HCT116 (cell line): ENCODE data around the gene LYRM7. TPM values are rescaled to one million over a fixed set of nuclear protein-coding genes. Genes with fewer than 3 reads are reported as not detected.

Source experiments
- ATAC-seq: fragments of 200-7000 bp; cut with Tn5 transposase; 2 replicates; pipeline ENCODE4 v1.9.1; 2020; ENCODE audit warnings: mild to moderate bottlenecking, moderate library complexity
- BruUV-seq: library from RNA; stranded (reverse); fragments of 400-500 nt; replicated peaks from 2 replicates; lab custom pipeline; 2021; lab: Mats Ljungman, UMichigan
- CTCF ChIA-PET: fragments of 300-600 bp; sonication (Branson Sonifier 250); formaldehyde crosslinking; loops from one replicate; lab custom pipeline; 2021; ENCODE audit warnings: antibody characterized with exemption; lab: Charles Lee
- POLR2A ChIA-PET: fragments of 300-600, 350-600 bp; sonication (Branson Sonifier 250); formaldehyde crosslinking; loops from one replicate; lab custom pipeline; 2021; ENCODE audit warnings: antibody characterized with exemption; lab: Charles Lee
- RAD21 ChIA-PET, 2 experiments: fragments of 300-600 bp; sonication (Branson Sonifier 250); formaldehyde crosslinking; loops; one replicate each; lab custom pipeline; 2023; ENCODE audit warnings: low total read pairs in 2 of 2; ENCODE audit not compliant: uncharacterized antibody in 2 of 2, unreplicated experiment in 2 of 2, low non-redundant PET in 1 of 2; lab: Charles Lee
- DNase-seq: peaks from one replicate; pipeline ENCODE4 v3.0.0-alpha.2; 2010; ENCODE audit warnings: low read depth, low spot score
- H2AFZ ChIP-seq: fragments of 200-600 bp; shearing (Covaris generic), sonication (generic); 2 replicates; pipeline ENCODE4 v1.6.1; 2017; ENCODE audit warnings: low read depth, mixed run types, mixed read lengths, antibody characterized with exemption, low read length; ENCODE audit not compliant: poor library complexity, severe bottlenecking
- H3K27ac ChIP-seq: 2 replicates; pipeline ENCODE4 v1.5.1; 2012; ENCODE audit warnings: low read depth, low read length
- H3K27me3 ChIP-seq: fragments of 200-600 bp; sonication (generic); 2 replicates; pipeline ENCODE4 v1.6.1; 2016; ENCODE audit warnings: mixed run types, low read length, mixed read lengths; ENCODE audit not compliant: insufficient read depth
- H3K36me3 ChIP-seq, 2 experiments: fragments of 200-500 bp in 1 of 2; fragments of 200-600 bp in 1 of 2; sonication (Bioruptor generic) in 1 of 2; sonication (generic) in 1 of 2; 2 replicates each; pipeline versions ENCODE4 v1.5.1 to v1.6.1; 2014 to 2016; ENCODE audit warnings: low read length in 2 of 2, inconsistent platforms in 1 of 2, mixed read lengths in 1 of 2, mixed run types in 1 of 2; ENCODE audit not compliant: insufficient read depth in 2 of 2, control insufficient read depth in 1 of 2
- H3K4me1 ChIP-seq, 2 experiments: fragments of 200-600 bp in 1 of 2; sonication (generic) in 1 of 2; 2 replicates each; pipeline versions ENCODE4 v1.5.1 to v1.6.1; 2012 to 2017; ENCODE audit warnings: low read length in 2 of 2, inconsistent platforms in 1 of 2, mild to moderate bottlenecking in 1 of 2, mixed read lengths in 1 of 2, mixed run types in 1 of 2, moderate library complexity in 1 of 2; ENCODE audit not compliant: insufficient read depth in 2 of 2, control insufficient read depth in 1 of 2
- H3K4me2 ChIP-seq: fragments of 200-600 bp; sonication (generic); 2 replicates; pipeline ENCODE4 v1.6.1; 2017; ENCODE audit warnings: mixed run types, low read length, mixed read lengths
- H3K4me3 ChIP-seq, 2 experiments: fragments of 200-600 bp in 1 of 2; sonication (generic) in 1 of 2; replicated peaks in 1 of 2; 2 replicates each; pipeline ENCODE4 v1.5.1; 2011 to 2016; ENCODE audit warnings: low read length in 2 of 2, control low read depth in 1 of 2, low read depth in 1 of 2, mild to moderate bottlenecking in 1 of 2, mixed read lengths in 1 of 2, mixed run types in 1 of 2
- H3K79me2 ChIP-seq: fragments of 200-600 bp; sonication (generic); 2 replicates; pipeline ENCODE4 v1.6.1; 2017; ENCODE audit warnings: mild to moderate bottlenecking, mixed run types, low read length, moderate library complexity, mixed read lengths; ENCODE audit not compliant: insufficient read depth
- H3K9ac ChIP-seq: fragments of 200-600 bp; sonication (generic); 2 replicates; pipeline ENCODE4 v1.6.1; 2016; ENCODE audit warnings: low read length, mixed read lengths
- H3K9me2 ChIP-seq: fragments of 200-600 bp; sonication (generic), shearing (Covaris generic); 2 replicates; pipeline ENCODE4 v1.6.1; 2017; ENCODE audit warnings: mixed run types, mild to moderate bottlenecking, moderate library complexity; ENCODE audit not compliant: insufficient read depth
- H3K9me3 ChIP-seq, 2 experiments: fragments of 200-500 bp in 1 of 2; fragments of 200-600 bp in 1 of 2; sonication (Bioruptor generic) in 1 of 2; sonication (generic) in 1 of 2; 2 replicates each; pipeline ENCODE4 v1.6.1; 2014 to 2017; ENCODE audit warnings: low read length in 2 of 2, mixed read lengths in 2 of 2, inconsistent platforms in 1 of 2, low read depth in 1 of 2, mild to moderate bottlenecking in 1 of 2, mixed run types in 1 of 2, moderate library complexity in 1 of 2; ENCODE audit not compliant: control insufficient read depth in 1 of 2, insufficient read depth in 1 of 2
- H4K20me1 ChIP-seq: fragments of 200-600 bp; sonication (generic), shearing (Covaris generic); 2 replicates; pipeline ENCODE4 v1.6.1; 2017; ENCODE audit warnings: mixed run types, mild to moderate bottlenecking, moderate library complexity; ENCODE audit not compliant: insufficient read depth
- CBX3 ChIP-seq: IDR thresholded peaks from 2 replicates; pipeline ENCODE4 v1.6.1; 2012; ENCODE audit warnings: low read depth
- EZH2phosphoT487 ChIP-seq: fragments of 200-600 bp; IDR thresholded peaks from 2 replicates; pipeline ENCODE4 v1.6.1; 2018; ENCODE audit warnings: antibody characterized with exemption, borderline replicate concordance
- JUND ChIP-seq: IDR thresholded peaks from 2 replicates; pipeline ENCODE4 v1.6.1; 2012
- POLR2AphosphoS5 ChIP-seq: IDR thresholded peaks from 2 replicates; pipeline ENCODE4 v1.6.1; 2011; ENCODE audit warnings: mild to moderate bottlenecking, low read depth, low read length, moderate library complexity
- RAD21 ChIP-seq: IDR thresholded peaks from 2 replicates; pipeline ENCODE4 v1.6.1; 2012; ENCODE audit warnings: low read depth, mild to moderate bottlenecking
- SP1 ChIP-seq: IDR thresholded peaks from 2 replicates; pipeline ENCODE4 v1.6.1; 2012; ENCODE audit warnings: low read depth
- SRF ChIP-seq: IDR thresholded peaks from 2 replicates; pipeline ENCODE4 v1.6.1; 2012; ENCODE audit warnings: low read depth
- YY1 ChIP-seq: IDR thresholded peaks from 2 replicates; pipeline ENCODE4 v1.6.1; 2011; ENCODE audit warnings: low read length, low read depth, moderate library complexity, mild to moderate bottlenecking; ENCODE audit not compliant: insufficient replicate concordance; ENCODE audit errors: extremely low read depth
- ZFX ChIP-seq: fragments of 450-650 bp; IDR thresholded peaks from 2 replicates; pipeline ENCODE4 v1.6.1; 2017
- ZNF274 ChIP-seq: fragments of 200-500 bp; sonication (Bioruptor generic); IDR thresholded peaks from 2 replicates; pipeline ENCODE4 v1.6.1; 2014; ENCODE audit warnings: mild to moderate bottlenecking, low read depth, low read length, inconsistent platforms
- intact Hi-C: fragments of 100-400 bp; cut with micrococcal nuclease; formaldehyde crosslinking; loops from 2 replicates; pipeline ENCODE4 v1.10.0; 2022
- total RNA-seq: library from RNA; stranded (reverse); gene quantifications from one replicate; pipeline ENCODE4 v1.2.1, GENCODE V29; 2021; ENCODE audit not compliant: unreplicated experiment
- TF ChIP-seq, protein P1 (sequence below): IDR thresholded peaks from 2 replicates; pipeline ENCODE4 v1.6.1; 2012
- TF ChIP-seq, protein P2 (sequence below): IDR thresholded peaks from 2 replicates; pipeline ENCODE4 v1.6.1; 2011; ENCODE audit warnings: mild to moderate bottlenecking, low read length, moderate library complexity; ENCODE audit not compliant: insufficient replicate concordance; ENCODE audit errors: extremely low read depth
- TF ChIP-seq, protein P3 (sequence below): IDR thresholded peaks from 2 replicates; pipeline ENCODE4 v1.6.1; 2012
- TF ChIP-seq, protein P4 (sequence below), 3 experiments: fragments of 200-600 bp in 1 of 3; sonication (generic) in 1 of 3; IDR thresholded peaks in 2 of 3; conservative IDR thresholded peaks in 1 of 3; 2 replicates each; pipeline ENCODE4 v1.5.1; 2012 to 2017; ENCODE audit warnings: low read depth in 2 of 3, low read length in 2 of 3, antibody characterized with exemption in 1 of 3, borderline replicate concordance in 1 of 3, control low read depth in 1 of 3, mild to moderate bottlenecking in 1 of 3, mixed read lengths in 1 of 3, mixed run types in 1 of 3, moderate library complexity in 1 of 3; ENCODE audit not compliant: insufficient read depth in 1 of 3
- TF ChIP-seq, protein P5 (sequence below): IDR thresholded peaks from 2 replicates; pipeline ENCODE4 v1.6.1; 2012; ENCODE audit warnings: low read depth

LYRM7 gene
- total RNA-seq, 1 experiment from 2014 or later, result 14.4 TPM

DNA sequence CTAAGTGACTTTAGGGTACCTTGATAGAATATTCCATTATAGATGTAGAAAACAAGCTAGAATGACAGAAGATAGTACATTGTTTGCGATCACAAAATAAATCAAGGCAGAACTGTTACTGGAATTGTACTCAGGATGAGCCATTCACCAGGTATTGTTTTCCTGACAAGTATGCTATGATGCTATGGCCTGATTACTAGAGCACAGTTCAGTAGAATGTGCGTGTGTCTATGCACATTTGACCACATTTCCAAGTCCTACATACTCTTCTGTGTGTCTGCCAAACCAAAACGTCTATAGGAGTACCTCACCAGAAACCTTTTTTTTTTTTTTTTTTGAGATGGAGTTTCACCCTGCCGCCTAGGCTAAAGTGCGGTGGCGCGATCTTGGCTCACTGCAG is 49.8 kb downstream of the LYRM7 start:
- Histone ChIP-seq H3K4me2 (no peak overlapping the region), H3K9ac (no peak overlapping the region), H3K36me3 (no peaks in the 10 kb centered on the region), H3K4me3 (no peak overlapping the region), H3K4me1 (no peaks in the 10 kb centered on the region), H3K27me3 (no peaks in the 10 kb centered on the region), H4K20me1 (no peaks in the 10 kb centered on the region), H3K27ac (no peak overlapping the region), H2AFZ (no peak overlapping the region), H3K79me2 (no peaks in the 10 kb centered on the region), H3K9me3 (no peaks in the 10 kb centered on the region), H3K9me2 (no peaks in the 10 kb centered on the region)
- ChIA-PET CTCF (no interaction called here), RAD21 (no interaction called here), POLR2A (no interaction called here)
- BruUV-seq, result no TSS peak
- intact Hi-C loops, result no loop called here
- DNase-seq (no peak), ATAC-seq (no peak)
- TF ChIP-seq RAD21, result no peak
- no peak for TF ChIP-seq ZNF274
- TF ChIP-seq, protein P1, sequence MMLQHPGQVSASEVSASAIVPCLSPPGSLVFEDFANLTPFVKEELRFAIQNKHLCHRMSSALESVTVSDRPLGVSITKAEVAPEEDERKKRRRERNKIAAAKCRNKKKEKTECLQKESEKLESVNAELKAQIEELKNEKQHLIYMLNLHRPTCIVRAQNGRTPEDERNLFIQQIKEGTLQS, result no peak
- TF ChIP-seq, protein P2, sequence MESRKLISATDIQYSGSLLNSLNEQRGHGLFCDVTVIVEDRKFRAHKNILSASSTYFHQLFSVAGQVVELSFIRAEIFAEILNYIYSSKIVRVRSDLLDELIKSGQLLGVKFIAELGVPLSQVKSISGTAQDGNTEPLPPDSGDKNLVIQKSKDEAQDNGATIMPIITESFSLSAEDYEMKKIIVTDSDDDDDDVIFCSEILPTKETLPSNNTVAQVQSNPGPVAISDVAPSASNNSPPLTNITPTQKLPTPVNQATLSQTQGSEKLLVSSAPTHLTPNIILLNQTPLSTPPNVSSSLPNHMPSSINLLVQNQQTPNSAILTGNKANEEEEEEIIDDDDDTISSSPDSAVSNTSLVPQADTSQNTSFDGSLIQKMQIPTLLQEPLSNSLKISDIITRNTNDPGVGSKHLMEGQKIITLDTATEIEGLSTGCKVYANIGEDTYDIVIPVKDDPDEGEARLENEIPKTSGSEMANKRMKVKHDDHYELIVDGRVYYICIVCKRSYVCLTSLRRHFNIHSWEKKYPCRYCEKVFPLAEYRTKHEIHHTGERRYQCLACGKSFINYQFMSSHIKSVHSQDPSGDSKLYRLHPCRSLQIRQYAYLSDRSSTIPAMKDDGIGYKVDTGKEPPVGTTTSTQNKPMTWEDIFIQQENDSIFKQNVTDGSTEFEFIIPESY, result no peak
- TF ChIP-seq, protein P3, sequence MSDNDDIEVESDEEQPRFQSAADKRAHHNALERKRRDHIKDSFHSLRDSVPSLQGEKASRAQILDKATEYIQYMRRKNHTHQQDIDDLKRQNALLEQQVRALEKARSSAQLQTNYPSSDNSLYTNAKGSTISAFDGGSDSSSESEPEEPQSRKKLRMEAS, result no peak
- no peak for TF ChIP-seq SP1
- no peak for TF ChIP-seq EZH2phosphoT487
- no peak for TF ChIP-seq SRF
- no peak for TF ChIP-seq YY1
- TF ChIP-seq POLR2AphosphoS5, result no peak
- no peak for TF ChIP-seq ZFX
- TF ChIP-seq, protein P4, sequence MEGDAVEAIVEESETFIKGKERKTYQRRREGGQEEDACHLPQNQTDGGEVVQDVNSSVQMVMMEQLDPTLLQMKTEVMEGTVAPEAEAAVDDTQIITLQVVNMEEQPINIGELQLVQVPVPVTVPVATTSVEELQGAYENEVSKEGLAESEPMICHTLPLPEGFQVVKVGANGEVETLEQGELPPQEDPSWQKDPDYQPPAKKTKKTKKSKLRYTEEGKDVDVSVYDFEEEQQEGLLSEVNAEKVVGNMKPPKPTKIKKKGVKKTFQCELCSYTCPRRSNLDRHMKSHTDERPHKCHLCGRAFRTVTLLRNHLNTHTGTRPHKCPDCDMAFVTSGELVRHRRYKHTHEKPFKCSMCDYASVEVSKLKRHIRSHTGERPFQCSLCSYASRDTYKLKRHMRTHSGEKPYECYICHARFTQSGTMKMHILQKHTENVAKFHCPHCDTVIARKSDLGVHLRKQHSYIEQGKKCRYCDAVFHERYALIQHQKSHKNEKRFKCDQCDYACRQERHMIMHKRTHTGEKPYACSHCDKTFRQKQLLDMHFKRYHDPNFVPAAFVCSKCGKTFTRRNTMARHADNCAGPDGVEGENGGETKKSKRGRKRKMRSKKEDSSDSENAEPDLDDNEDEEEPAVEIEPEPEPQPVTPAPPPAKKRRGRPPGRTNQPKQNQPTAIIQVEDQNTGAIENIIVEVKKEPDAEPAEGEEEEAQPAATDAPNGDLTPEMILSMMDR (IDR thresholded peaks at IDR 0.05 in 2 of 3, conservative IDR thresholded peaks at IDR 0.05 in 1 of 3; ENCODE audit: borderline replicate concordance in 1 of 3, insufficient read depth in 1 of 3, low read depth in 2 of 3, low read length in 2 of 3), result no peak
- TF ChIP-seq CBX3, result no peak
- no peak for TF ChIP-seq JUND
- TF ChIP-seq, protein P5, sequence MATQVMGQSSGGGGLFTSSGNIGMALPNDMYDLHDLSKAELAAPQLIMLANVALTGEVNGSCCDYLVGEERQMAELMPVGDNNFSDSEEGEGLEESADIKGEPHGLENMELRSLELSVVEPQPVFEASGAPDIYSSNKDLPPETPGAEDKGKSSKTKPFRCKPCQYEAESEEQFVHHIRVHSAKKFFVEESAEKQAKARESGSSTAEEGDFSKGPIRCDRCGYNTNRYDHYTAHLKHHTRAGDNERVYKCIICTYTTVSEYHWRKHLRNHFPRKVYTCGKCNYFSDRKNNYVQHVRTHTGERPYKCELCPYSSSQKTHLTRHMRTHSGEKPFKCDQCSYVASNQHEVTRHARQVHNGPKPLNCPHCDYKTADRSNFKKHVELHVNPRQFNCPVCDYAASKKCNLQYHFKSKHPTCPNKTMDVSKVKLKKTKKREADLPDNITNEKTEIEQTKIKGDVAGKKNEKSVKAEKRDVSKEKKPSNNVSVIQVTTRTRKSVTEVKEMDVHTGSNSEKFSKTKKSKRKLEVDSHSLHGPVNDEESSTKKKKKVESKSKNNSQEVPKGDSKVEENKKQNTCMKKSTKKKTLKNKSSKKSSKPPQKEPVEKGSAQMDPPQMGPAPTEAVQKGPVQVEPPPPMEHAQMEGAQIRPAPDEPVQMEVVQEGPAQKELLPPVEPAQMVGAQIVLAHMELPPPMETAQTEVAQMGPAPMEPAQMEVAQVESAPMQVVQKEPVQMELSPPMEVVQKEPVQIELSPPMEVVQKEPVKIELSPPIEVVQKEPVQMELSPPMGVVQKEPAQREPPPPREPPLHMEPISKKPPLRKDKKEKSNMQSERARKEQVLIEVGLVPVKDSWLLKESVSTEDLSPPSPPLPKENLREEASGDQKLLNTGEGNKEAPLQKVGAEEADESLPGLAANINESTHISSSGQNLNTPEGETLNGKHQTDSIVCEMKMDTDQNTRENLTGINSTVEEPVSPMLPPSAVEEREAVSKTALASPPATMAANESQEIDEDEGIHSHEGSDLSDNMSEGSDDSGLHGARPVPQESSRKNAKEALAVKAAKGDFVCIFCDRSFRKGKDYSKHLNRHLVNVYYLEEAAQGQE, result no peak
